Smooth muscle cell (in vitro differentiated cells): ENCODE results near the gene GPR132. TPM values are rescaled to one million over a fixed set of nuclear protein-coding genes. Genes with fewer than 3 reads are reported as not detected.
"Not testable (repeated sequence)": the region's sequence is repeated elsewhere in the genome, so short reads cannot be mapped to it uniquely, and the experiment has no call there.

Experiments used
- DNase-seq: peaks from one replicate; lab custom pipeline; 2025; ENCODE audit not compliant: unreplicated experiment; lab: John Stamatoyannopoulos, UW
- H2AFZ ChIP-seq: fragments of 200-600 bp; sonication (generic); 2 replicates; pipeline ENCODE4 v1.6.0; 2016; ENCODE audit warnings: antibody characterized with exemption, low read depth, mild to moderate bottlenecking
- H3F3A ChIP-seq: fragments of 200-600 bp; sonication (generic); 2 replicates; pipeline ENCODE4 v1.6.0; 2017; ENCODE audit warnings: antibody characterized with exemption, low read depth
- H3K27ac ChIP-seq: fragments of 200-600 bp; sonication (generic); 2 replicates; pipeline ENCODE4 v1.5.1; 2016; ENCODE audit warnings: low read depth, mild to moderate bottlenecking
- H3K27me3 ChIP-seq: fragments of 200-600 bp; sonication (generic); 2 replicates; pipeline ENCODE4 v1.6.1; 2016; ENCODE audit warnings: low read depth, mild to moderate bottlenecking
- H3K36me3 ChIP-seq: fragments of 200-600 bp; sonication (generic); 2 replicates; pipeline ENCODE4 v1.5.1; 2016; ENCODE audit warnings: low read depth
- H3K4me1 ChIP-seq: fragments of 200-600 bp; sonication (generic); 2 replicates; pipeline ENCODE4 v1.5.1; 2016; ENCODE audit warnings: low read depth
- H3K4me2 ChIP-seq: fragments of 200-600 bp; sonication (generic); 2 replicates; pipeline ENCODE4 v1.6.0; 2016; ENCODE audit warnings: mild to moderate bottlenecking
- H3K4me3 ChIP-seq: fragments of 200-600 bp; sonication (generic); 2 replicates; pipeline ENCODE4 v1.5.1; 2016; ENCODE audit warnings: mild to moderate bottlenecking
- H3K79me2 ChIP-seq: fragments of 200-600 bp; sonication (generic); 2 replicates; pipeline ENCODE4 v1.6.0; 2016; ENCODE audit warnings: low read depth, mild to moderate bottlenecking
- H3K9ac ChIP-seq: fragments of 200-600 bp; sonication (generic); 2 replicates; pipeline ENCODE4 v1.6.0; 2016; ENCODE audit warnings: low read depth
- H3K9me3 ChIP-seq: fragments of 200-600 bp; sonication (generic); replicated peaks from 2 replicates; pipeline ENCODE4 v1.5.1; 2016; ENCODE audit warnings: low read depth
- H4K20me1 ChIP-seq: fragments of 200-600 bp; sonication (generic); 2 replicates; pipeline ENCODE4 v1.6.0; 2016; ENCODE audit warnings: low read depth
- WGBS: methylation state at CpG from one replicate; pipeline ENCODE4 v1.1.7; 2016; ENCODE audit warnings: low lambda C conversion rate; 5-methylcytosine and 5-hydroxymethylcytosine counted together
- polyA plus RNA-seq: library from polyadenylated mRNA; unstranded; fragments of >200 nt; fragmentation: Nextera tagmentation; extraction: Ambion mirVana; gene quantifications from 2 replicates; pipeline ENCODE4 v1.2.1, GENCODE V29; 2016
- total RNA-seq: library from RNA; depleted of rRNA; stranded (reverse); fragments of >200 nt; gene quantifications from 2 replicates; pipeline ENCODE4 v1.2.3, GENCODE V29; 2014
- TF ChIP-seq, protein P1 (sequence below): fragments of 200-600 bp; sonication (generic); IDR thresholded peaks from 2 replicates; pipeline ENCODE4 v1.5.1; 2017; ENCODE audit warnings: borderline replicate concordance, mild to moderate bottlenecking, antibody characterized with exemption; ENCODE audit not compliant: insufficient read depth, poor library complexity, severe bottlenecking

Gene GPR132, protein sequence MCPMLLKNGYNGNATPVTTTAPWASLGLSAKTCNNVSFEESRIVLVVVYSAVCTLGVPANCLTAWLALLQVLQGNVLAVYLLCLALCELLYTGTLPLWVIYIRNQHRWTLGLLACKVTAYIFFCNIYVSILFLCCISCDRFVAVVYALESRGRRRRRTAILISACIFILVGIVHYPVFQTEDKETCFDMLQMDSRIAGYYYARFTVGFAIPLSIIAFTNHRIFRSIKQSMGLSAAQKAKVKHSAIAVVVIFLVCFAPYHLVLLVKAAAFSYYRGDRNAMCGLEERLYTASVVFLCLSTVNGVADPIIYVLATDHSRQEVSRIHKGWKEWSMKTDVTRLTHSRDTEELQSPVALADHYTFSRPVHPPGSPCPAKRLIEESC
- total RNA-seq (0.18 TPM in 1 of 2 replicates, not detected in the other), polyA plus RNA-seq (0.62 and 1.6 TPM in 2 replicates)

DNA sequence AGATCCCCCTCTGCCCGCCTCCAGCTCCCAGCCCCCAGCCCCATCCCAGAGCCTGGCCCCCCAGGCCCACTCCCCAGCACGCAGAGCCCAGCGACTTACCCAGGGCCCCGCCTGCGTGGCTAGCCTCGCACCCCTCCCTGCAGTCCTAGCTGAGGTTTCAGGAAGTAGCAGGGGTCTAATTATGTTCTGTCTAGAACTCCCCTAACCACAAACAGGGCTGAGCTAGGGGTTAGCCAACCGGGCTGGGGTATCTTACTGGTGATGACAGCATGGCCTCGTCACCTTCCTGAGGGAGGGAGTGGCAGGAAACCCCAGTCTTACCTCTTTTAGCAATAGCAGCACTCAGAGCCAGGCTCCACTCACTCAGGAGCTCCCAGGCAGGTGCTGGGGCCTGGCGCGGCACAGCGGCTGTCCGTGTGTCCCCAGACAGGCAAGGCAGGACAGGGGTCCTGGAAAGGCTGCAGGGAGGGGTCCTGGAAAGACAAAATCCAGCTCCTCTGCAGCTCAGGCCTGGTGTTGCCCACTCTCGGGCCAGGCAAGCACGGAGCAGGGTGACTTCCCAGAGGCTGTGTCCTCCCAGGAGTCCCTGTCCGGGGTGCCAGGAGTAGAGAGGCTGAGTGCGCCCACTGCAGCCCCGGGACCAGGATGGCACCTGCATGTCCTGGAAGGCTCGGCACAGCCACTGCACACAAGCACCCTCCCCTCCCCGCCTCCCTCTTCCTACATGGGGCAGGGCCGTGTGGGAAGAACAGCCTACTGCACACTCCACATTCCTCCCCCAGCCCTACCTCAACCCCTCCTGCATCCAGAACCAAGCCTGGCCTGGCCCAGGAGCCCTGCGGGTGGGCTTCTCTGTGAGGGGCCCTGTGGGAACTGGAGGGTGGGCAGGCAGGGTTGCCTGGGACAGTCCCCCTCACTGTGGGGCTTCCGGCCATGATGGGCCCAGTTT lies at the start of gene GPR132:
GPR132 (minus strand) TSS at position 151 of the 949 bp plus-strand sequence. CDS start 10,010 bp downstream, outside the sequence.
- H3K4me3 ChIP-seq: no peak within 1 kb of the TSS
- H3K79me2 ChIP-seq: no peaks in the 10 kb centered on the region
- TF ChIP-seq, protein P1, sequence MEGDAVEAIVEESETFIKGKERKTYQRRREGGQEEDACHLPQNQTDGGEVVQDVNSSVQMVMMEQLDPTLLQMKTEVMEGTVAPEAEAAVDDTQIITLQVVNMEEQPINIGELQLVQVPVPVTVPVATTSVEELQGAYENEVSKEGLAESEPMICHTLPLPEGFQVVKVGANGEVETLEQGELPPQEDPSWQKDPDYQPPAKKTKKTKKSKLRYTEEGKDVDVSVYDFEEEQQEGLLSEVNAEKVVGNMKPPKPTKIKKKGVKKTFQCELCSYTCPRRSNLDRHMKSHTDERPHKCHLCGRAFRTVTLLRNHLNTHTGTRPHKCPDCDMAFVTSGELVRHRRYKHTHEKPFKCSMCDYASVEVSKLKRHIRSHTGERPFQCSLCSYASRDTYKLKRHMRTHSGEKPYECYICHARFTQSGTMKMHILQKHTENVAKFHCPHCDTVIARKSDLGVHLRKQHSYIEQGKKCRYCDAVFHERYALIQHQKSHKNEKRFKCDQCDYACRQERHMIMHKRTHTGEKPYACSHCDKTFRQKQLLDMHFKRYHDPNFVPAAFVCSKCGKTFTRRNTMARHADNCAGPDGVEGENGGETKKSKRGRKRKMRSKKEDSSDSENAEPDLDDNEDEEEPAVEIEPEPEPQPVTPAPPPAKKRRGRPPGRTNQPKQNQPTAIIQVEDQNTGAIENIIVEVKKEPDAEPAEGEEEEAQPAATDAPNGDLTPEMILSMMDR: no peak
- no peaks in the 10 kb centered on the region for H3F3A ChIP-seq
- H3K4me2 ChIP-seq: no peak within 1 kb of the TSS
- H3K36me3 ChIP-seq: no peaks in the 10 kb centered on the region
- no peak within 1 kb of the TSS for H3K9ac ChIP-seq
- no peak within 1 kb of the TSS for H3K27ac ChIP-seq
- no peaks in the 10 kb centered on the region for H3K27me3 ChIP-seq
- no peak for DNase-seq
- peaks cover 7% of the 10 kb centered on the region for H3K4me1 ChIP-seq
- H4K20me1 ChIP-seq: no peaks in the 10 kb centered on the region
- H2AFZ ChIP-seq: no peak within 1 kb of the TSS
- H3K9me3 ChIP-seq: no peaks in the 10 kb centered on the region
- 80% methylated on average over 22 of the region's 22 CpGs for WGBS

DNA sequence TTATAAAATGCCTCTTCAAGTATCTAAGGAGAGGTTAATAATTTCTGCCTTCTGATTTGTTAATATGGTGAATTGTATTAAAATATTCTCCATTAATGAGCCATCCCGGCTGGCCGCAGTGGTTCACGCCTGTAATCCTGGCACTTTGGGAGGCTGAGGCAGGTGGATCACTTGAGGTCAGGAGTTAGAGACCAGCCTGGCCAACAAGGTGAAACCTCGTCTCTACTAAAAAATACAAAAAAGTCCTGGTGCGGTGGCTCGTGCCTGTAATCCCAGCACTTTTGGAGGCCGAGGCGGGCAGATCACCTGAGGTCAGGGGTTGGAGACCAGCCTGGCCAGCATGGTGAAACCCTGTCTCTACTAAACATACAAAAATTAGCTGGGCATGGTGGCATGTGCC lies 44.0 kb upstream of the GPR132 start:
- H4K20me1 ChIP-seq, H3K4me2 ChIP-seq, H3K4me1 ChIP-seq, H2AFZ ChIP-seq, H3K9me3 ChIP-seq, H3K79me2 ChIP-seq, H3K9ac ChIP-seq, H3K36me3 ChIP-seq, DNase-seq, H3K4me3 ChIP-seq, H3K27ac ChIP-seq, H3F3A ChIP-seq: not testable (repeated sequence)
- H3K27me3 ChIP-seq: peaks cover 18% of the 10 kb centered on the region
- WGBS: 92% methylated on average over 8 of the region's 8 CpGs

DNA sequence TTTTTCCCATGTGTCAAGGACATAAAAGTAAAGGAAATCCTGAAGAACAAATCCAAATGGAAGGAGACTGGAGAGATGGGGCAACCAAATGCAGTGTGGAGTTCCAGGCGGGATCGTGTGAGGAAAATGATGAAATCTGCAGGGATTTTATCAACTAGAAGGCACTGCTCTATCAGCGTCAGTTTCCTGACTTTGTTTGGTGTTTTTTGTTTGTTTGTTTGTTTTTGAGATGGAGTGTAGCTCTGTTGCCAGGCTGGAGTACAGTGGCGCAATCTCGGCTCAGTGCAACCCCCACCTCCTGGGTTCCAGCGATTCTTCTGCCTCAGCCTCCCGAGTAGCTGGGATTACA lies 43.3 kb upstream of the GPR132 start:
- Histone ChIP-seq H3K36me3 (no peaks in the 10 kb centered on the region), H3K9me3 (no peaks in the 10 kb centered on the region), H3K27ac (no peak overlapping the region), H3K4me3 (no peak overlapping the region), H3K4me2 (no peak overlapping the region), H4K20me1 (no peaks in the 10 kb centered on the region), H3K4me1 (no peaks in the 10 kb centered on the region), H3F3A (no peaks in the 10 kb centered on the region), H3K79me2 (no peaks in the 10 kb centered on the region), H2AFZ (no peak overlapping the region), H3K9ac (no peak overlapping the region), H3K27me3 (peaks cover 18% of the 10 kb centered on the region)
- TF ChIP-seq, protein P1: no peak
- WGBS: 91% methylated on average over 7 of the region's 7 CpGs
- no peak for DNase-seq

DNA sequence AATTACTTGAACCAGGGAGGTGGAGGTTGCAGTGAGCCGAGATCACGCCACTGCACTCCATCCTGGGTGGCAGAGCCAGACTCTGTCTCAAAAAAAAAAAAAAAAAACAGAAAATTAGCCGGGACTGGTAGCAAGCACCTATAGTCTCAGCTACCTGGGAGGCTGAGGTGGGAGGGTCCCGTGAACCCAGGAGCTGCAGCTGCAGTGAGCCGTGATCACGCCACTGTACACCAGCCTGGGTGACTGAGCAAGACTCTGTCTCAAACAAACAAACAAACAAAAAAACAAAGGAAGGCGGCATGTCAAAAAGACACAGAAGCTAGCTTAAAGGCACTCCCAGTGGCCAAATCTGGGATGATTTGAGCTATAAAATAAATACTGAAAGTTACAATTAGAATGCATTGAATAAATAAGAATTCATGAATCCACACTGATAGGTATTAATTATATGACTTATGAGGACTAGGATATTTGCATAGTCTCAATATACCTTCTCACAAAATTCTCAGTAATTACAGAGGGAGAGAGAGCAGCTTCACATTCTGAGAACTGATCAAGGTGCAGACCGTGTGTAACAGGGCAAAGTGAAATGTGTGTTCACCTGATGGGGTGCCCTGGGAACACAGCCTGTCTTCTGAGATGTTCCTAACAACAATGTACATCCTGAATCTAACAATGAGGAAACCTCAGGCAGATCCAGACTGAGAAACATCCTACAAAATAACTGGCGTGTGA lies 42.7 kb upstream of the GPR132 start:
- H3K27me3 ChIP-seq: peaks cover 18% of the 10 kb centered on the region
- H3K4me2 ChIP-seq: no peak overlapping the region
- H3F3A ChIP-seq: no peaks in the 10 kb centered on the region
- H4K20me1 ChIP-seq: no peaks in the 10 kb centered on the region
- H3K27ac ChIP-seq: no peak overlapping the region
- no peaks in the 10 kb centered on the region for H3K79me2 ChIP-seq
- no peak overlapping the region for H3K4me3 ChIP-seq
- H3K4me1 ChIP-seq: no peaks in the 10 kb centered on the region
- no peaks in the 10 kb centered on the region for H3K36me3 ChIP-seq
- no peaks in the 10 kb centered on the region for H3K9me3 ChIP-seq
- H2AFZ ChIP-seq: no peak overlapping the region
- WGBS: 83% methylated on average over 8 of the region's 9 CpGs
- DNase-seq: no peak
- no peak overlapping the region for H3K9ac ChIP-seq
- TF ChIP-seq, protein P1: no peak
